RWPE2 (cell line): Measurements from ENCODE around the gene SLC37A3.

Source experiments
- ATAC-seq: fragments of 200-7000 bp; cut with Tn5 transposase; 3 replicates; pipeline ENCODE4 v1.9.1; 2021; ENCODE audit warnings: low read depth
- DNase-seq: peaks from one replicate; pipeline ENCODE4 v3.0.0-alpha.2; 2020; ENCODE audit warnings: low spot score
- H3K27ac ChIP-seq: fragments of 450-650 bp; 2 replicates; pipeline ENCODE4 v1.5.1; 2017; ENCODE audit warnings: mild to moderate bottlenecking; ENCODE audit not compliant: poor library complexity, severe bottlenecking
- H3K27me3 ChIP-seq: fragments of 250-450 bp; sonication (Bioruptor Pico); 2 replicates; pipeline ENCODE4 v1.5.1; 2021; ENCODE audit warnings: mild to moderate bottlenecking, moderate library complexity; ENCODE audit not compliant: insufficient read depth, poor library complexity, severe bottlenecking
- H3K36me3 ChIP-seq: fragments of 250-450 bp; sonication (Bioruptor Pico); 2 replicates; pipeline ENCODE4 v1.5.1; 2020; ENCODE audit warnings: low read depth, mild to moderate bottlenecking, moderate library complexity
- H3K4me1 ChIP-seq: fragments of 250-450 bp; sonication (Bioruptor Pico); 2 replicates; pipeline ENCODE4 v1.5.1; 2021; ENCODE audit warnings: mild to moderate bottlenecking, moderate library complexity; ENCODE audit not compliant: insufficient read depth, poor library complexity, severe bottlenecking
- H3K4me3 ChIP-seq: fragments of 250-450 bp; sonication (Bioruptor Pico); 2 replicates; pipeline ENCODE4 v1.5.1; 2021; ENCODE audit warnings: mild to moderate bottlenecking, moderate library complexity; ENCODE audit not compliant: severe bottlenecking
- H3K9me3 ChIP-seq: fragments of 250-450 bp; sonication (Bioruptor Pico); 2 replicates; pipeline ENCODE4 v1.5.1; 2021; ENCODE audit warnings: mild to moderate bottlenecking, moderate library complexity; ENCODE audit not compliant: severe bottlenecking
- CTCF ChIP-seq: fragments of 450-650 bp; IDR thresholded peaks from one replicate; pipeline ENCODE4 v1.5.1; 2017; ENCODE audit warnings: mild to moderate bottlenecking, moderate library complexity; ENCODE audit not compliant: poor library complexity, severe bottlenecking

The SLC37A3 gene

GRCh38 chr7:140310337-140311002 is 87.9 kb downstream of the SLC37A3 start:
- Histone ChIP-seq H3K27ac (no peak overlapping the region), H3K27me3 (no peaks in the 10 kb centered on the region), H3K36me3 (no peaks in the 10 kb centered on the region), H3K4me1 (no peaks in the 10 kb centered on the region), H3K4me3 (no peak overlapping the region), H3K9me3 (no peaks in the 10 kb centered on the region)
- TF ChIP-seq CTCF = no peak
- no peak for ATAC-seq
- no peak for DNase-seq

GRCh38 chr7:140308060-140308459 is 90.3 kb downstream of the SLC37A3 start:
- no peaks in the 10 kb centered on the region for H3K36me3 ChIP-seq
- H3K27me3 ChIP-seq = no peaks in the 10 kb centered on the region
- DNase-seq = no peak
- no peaks in the 10 kb centered on the region for H3K9me3 ChIP-seq
- no peak for TF ChIP-seq CTCF
- no peak overlapping the region for H3K4me3 ChIP-seq
- ATAC-seq = no peak
- no peak overlapping the region for H3K27ac ChIP-seq
- no peaks in the 10 kb centered on the region for H3K4me1 ChIP-seq

- Histone ChIP-seq H3K4me3 (no peak overlapping the region), H3K4me1 (no peaks in the 10 kb centered on the region), H3K36me3 (no peaks in the 10 kb centered on the region), H3K9me3 (no peaks in the 10 kb centered on the region), H3K27ac (no peak overlapping the region), H3K27me3 (no peaks in the 10 kb centered on the region)
- no peak for DNase-seq
- ATAC-seq = peak; percentile 42; the same call in 1 of the 3 replicates
- TF ChIP-seq CTCF = no peak
These were observed 94.0 kb downstream of the SLC37A3 start for GRCh38 chr7:140304191-140304799.

GRCh38 chr7:140300243-140301136 is 97.8 kb downstream of the SLC37A3 start:
- no peak for ATAC-seq
- TF ChIP-seq CTCF = no peak
- Histone ChIP-seq H3K4me3 (no peak overlapping the region), H3K36me3 (no peaks in the 10 kb centered on the region), H3K4me1 (no peaks in the 10 kb centered on the region), H3K27ac (no peak overlapping the region), H3K27me3 (no peaks in the 10 kb centered on the region), H3K9me3 (no peaks in the 10 kb centered on the region)
- no peak for DNase-seq
